CD1c-positive myeloid dendritic cell (primary cell): Measurements from ENCODE around the gene CAPG.

Source experiments
- DNase-seq: peaks from one replicate; pipeline ENCODE4 v3.0.0-alpha.2; 2016; ENCODE audit errors: extremely low spot score

Gene CAPG

DNA sequence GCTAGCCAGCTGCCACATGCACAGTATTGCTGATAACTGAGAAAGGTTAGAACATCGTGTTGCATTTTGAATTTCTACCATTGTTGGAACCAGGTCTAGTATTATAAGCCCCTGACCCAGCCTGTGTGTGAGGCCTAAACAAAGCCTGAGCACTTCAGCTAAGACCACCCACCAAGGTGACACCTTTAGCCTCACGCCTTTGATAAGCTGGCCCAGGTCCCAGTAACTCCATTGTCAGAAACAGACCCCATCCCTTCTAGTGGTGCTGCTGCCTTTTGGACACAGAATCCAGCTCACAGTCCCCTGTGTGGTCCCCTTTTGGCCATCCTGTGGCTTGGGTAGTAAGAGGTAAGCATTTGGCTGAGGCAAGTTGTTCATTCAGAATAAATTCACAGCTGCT lies 54.0 kb downstream of the CAPG start:
- no peak for DNase-seq

DNA sequence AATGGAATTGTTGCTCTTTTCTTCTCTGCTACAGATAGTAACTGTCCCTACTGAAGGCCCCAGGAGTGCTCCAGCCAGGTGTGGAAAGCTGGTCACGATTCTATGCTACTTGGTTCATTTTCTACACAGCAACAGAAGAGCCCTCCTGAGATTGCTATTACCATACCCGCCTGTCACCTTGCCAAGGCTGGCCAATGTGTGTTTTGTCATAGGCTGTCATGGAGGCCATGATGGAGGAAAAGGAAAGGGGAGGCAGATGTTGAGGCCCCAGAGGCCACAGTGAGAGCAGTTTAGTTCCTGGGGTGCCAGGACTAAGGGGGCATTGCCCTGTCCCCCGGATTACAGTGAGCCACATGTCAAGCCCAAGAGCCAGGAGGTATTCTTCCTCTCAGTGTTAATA lies 54.6 kb downstream of the CAPG start:
- DNase-seq, result no peak

GRCh38 chr2:85355073-85355410 lies 55.1 kb downstream of the CAPG start:
- no peak for DNase-seq

DNA sequence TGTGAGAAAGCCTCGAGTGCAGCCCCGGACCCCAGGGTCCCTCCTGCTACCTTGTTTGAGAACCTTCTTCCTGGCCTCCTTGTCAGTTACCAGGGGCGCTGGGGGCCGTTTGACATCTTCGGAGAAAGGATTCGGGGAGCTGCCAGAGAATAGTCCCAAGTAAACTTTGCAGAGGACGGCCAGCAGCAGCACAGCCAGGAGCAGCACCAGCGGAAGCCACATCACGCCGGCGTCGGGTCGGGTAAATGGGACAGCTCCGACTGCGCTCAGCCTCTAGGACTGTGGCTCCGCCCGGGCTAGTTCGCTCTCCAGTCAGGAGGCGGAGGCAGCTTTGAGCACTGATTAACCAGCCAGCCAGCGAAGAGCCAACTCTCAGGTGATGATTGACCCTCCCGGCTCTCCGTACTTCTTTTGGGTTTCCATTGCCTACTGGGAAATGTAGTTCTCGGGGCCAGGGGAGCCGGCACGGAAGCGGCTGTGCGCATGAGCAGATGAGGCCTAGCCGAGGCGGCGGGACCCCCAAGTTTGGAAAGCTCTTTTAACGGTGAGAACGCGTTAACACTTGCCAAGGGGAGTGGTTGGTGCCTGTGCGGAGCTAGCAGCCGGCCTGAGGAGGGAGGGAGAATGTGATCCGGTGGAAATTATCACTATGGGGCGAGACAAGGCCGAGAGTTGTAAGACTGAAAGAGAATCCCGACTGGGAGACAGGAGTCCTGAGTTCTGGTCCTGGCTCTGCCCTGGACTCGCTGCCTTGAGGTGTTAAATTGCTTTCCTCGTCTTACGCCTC lies 55.7 kb downstream of the CAPG start, which contains the start of the genes ELMOD3 and RETSAT:
ELMOD3 (plus strand) TSS at position 484 of the 787 bp plus-strand sequence. CDS start 2,430 bp downstream, outside the sequence.
RETSAT (minus strand) TSS at position 243 of the 787 bp plus-strand sequence; CDS start at position 222, 21 bp downstream.
- peak; percentile 99 for DNase-seq

DNA sequence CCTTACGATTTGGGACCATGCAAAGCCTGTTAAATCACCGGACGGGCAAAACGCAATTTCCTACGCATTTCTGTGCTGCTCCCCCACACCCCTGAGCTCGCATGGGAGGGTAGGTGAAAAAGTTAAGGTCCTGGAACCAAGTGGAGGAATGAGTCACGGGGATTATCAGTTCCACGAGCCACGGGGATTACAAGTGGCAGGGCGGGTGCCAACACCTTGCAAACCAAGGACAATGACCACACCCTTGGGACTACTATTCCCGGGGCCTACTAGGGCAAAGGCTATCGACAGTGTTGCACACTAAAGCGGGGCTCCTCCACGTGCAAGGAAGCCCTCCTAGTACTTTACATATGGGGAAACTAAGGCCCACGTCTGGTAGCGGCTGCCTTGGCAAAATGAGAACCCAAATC lies 56.3 kb downstream of the CAPG start:
- DNase-seq, result peak; percentile 3

DNA sequence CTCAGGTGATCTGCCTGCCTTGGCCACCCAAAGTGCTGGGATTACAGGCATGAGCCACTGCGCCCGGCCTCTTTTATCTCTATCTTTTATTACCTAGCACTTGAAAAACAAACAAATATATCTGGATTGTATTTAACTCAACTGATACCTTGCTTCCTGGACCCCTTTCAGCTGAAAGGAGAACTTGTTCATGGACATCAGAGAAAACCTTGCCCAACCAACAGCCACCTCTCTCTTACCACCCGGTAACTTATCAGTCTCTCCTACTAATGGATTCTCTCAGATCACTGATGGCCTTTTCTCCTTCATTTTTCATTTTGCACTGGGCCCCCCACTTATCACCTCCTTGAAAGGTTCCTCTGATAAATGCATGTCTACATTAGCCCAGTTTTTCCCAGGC lies 62.6 kb downstream of the CAPG start:
- no peak for DNase-seq
